ENCODE data around the gene ADCY9.

Gene ADCY9

DNA sequence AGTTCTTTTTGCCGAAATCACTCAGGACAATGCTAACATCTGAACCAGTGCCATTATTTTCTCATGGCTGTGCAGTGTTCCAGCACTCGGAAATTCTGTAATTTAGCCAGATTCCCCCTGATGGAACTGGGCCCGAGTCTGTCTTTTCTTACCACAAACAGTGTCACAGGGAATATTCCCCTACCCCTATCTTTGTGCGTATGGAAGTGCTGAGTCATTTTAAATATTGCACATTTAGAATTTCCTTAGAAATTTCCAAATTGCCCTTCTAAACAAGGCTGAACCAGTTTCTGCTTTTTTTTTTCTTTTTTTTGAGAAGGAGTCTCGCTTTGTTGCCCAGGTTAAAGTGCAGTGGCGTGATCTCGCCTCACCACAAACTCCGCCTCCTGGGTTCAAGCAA is 147.7 kb downstream of the ADCY9 start:
- no peak overlapping the region for H3K4me3 ChIP-seq (replicated peaks; ENCODE audit: low read depth, low read length)
- peak; percentile 63 for DNase-seq (ENCODE audit: low read depth)
- TF ChIP-seq, protein P1, sequence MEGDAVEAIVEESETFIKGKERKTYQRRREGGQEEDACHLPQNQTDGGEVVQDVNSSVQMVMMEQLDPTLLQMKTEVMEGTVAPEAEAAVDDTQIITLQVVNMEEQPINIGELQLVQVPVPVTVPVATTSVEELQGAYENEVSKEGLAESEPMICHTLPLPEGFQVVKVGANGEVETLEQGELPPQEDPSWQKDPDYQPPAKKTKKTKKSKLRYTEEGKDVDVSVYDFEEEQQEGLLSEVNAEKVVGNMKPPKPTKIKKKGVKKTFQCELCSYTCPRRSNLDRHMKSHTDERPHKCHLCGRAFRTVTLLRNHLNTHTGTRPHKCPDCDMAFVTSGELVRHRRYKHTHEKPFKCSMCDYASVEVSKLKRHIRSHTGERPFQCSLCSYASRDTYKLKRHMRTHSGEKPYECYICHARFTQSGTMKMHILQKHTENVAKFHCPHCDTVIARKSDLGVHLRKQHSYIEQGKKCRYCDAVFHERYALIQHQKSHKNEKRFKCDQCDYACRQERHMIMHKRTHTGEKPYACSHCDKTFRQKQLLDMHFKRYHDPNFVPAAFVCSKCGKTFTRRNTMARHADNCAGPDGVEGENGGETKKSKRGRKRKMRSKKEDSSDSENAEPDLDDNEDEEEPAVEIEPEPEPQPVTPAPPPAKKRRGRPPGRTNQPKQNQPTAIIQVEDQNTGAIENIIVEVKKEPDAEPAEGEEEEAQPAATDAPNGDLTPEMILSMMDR (IDR thresholded peaks at IDR 0.05; ENCODE audit: low read length, missing control alignments), result no peak

DNA sequence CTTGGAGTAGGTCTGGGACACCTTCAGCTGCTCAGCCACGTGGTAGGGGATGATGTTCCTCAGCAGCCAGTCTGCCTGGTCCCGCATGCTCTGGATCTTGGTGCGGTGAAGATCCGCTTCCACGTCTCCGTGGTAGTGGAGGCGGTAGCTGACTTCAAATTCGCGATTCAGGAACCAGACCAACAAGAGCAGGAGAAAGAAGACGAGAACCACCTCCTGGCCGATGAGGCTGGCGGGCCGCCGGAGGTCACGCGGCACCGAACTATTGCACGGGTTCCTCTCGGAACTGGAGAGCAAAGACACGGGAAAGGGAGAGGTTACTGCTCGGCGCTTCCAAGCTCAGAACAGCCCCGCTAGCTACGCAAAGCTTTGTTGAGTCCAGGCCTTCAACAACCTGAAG is 149.6 kb downstream of the ADCY9 start:
- no peak for DNase-seq (ENCODE audit: low read depth)
- no peak overlapping the region for H3K4me3 ChIP-seq (replicated peaks; ENCODE audit: low read depth, low read length)
- TF ChIP-seq, protein P1 (IDR thresholded peaks at IDR 0.05; ENCODE audit: low read length, missing control alignments), result no peak

DNA sequence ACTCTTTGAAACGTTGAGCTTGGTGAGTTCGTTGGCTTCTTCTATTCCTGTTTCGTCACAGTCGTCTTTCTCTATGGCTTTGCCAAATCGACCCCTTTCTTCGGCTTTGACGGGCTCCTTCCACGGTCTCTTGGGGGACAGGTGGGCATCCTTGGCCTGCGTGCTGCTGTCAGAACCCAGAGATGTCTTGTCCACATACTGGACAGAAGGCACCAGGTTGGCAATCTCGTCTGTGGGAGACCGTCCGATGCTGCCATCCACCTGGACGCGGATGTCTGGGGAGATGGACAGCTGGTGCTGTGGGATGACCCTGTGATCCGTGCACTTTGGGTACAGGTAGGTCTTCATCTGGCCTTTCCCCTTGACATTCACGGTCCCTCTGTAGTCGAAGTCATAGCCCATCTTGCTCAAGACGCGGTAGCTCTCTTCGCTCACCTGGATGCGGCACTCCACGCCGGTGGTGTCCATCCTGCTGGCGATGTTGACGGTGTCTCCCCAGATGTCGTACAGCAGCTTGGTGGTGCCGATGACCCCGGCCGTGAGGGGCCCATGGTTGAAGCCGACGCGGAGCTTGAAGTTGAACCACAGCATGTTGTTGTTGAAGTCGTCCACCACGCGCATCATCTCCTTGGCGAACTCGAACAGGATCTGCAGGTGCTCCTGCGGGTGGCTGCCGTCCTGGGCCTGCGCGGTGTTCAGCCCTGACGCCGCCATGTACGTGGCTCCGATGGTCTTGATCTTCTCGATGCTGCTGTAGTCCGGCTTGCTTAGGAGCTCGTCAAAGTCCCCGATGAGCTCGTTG is 150.3 kb downstream of the ADCY9 start:
- no peak for DNase-seq (ENCODE audit: low read depth)
- no peak overlapping the region for H3K4me3 ChIP-seq (replicated peaks; ENCODE audit: low read depth, low read length)
- TF ChIP-seq, protein P1 (IDR thresholded peaks at IDR 0.05; ENCODE audit: low read length, missing control alignments), result no peak

DNA sequence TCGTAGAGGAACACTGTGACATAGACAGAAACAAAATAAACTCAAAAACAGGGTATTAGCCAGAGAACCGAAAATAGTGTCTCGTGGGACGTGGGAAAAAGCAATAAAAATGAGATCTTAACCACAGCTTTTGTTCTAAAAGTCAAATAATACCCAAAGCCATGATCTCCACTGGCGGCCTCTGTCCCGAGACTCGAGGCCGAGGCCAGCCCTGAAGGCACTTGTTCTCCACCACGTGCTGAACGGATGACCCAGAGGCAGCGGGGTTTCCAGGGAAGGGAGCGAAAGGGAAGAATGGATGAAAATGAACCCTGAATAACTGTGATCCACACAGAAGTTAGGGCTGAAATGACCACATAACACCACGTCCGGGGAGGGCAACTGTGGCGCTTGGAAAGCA is 150.9 kb downstream of the ADCY9 start:
- no peak overlapping the region for H3K4me3 ChIP-seq (replicated peaks; ENCODE audit: low read depth, low read length)
- no peak for DNase-seq (ENCODE audit: low read depth)
- TF ChIP-seq, protein P1 (IDR thresholded peaks at IDR 0.05; ENCODE audit: low read length, missing control alignments), result no peak

DNA sequence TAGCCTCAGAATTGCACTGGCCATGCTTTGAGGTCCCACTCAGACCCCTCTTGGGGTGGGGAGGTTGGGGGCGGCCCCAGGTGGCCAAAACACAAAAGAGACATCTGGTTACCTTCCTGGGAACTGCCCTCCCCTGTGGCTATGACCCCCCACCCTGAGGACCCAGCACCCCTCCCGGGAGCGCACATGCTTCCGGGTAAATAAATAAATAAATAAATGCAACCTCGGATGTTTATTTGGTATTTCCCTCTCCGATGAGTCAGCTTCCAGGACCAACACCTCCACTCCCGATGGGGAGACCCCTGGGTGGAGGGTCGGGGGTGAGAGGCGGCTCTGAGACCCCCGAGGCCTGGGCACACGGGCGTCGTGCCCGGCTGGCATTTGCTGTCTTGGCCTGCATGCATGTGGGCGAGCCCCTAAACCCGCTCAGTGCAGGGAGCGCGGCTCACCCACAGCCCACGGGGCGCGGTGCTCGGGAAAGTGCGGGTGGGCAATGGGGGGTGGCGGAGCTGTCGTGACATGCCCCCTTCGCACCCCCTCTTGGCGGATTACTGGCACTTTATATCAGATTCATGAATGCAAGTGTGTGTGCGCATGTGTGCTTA is 151.5 kb downstream of the ADCY9 start:
- no peak for DNase-seq (ENCODE audit: low read depth)

DNA sequence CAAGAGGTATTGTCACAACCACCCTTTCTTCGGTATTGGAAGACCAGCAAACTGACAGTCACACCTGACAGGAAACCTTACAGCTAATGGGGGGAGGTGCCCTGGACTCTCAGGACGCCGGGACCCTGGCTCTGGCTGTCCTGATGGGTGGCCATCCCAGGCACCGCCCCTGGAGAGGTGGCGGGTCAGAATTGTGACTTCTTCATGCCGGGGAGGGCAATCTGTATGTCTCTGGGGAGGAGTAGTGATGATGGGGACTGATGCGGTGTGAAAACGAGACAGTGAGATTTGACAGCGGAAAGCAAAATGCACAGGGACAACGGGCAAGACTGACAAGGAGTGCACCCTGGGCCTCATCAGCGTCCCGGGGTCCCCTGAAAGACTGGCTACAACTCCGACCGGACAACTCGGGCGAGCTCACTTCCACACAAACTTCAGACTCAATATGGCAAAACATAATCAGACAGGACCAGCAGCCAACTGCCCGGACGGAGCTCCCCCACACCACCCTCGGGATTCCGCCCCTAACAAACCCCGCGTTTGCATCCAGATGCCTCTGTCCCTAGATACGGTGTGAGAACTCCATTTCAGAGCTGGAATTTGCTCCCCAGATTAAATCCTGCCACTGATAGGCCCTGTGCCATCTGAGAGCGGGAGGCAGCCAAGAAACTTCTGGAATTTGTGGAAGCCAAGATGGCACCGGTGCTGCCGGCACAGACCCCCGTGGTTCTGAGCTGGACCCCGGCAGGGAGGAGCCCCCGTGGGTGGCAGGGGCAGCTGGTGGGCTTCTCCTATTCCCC is 152.2 kb downstream of the ADCY9 start:
- no peak overlapping the region for H3K4me3 ChIP-seq (replicated peaks; ENCODE audit: low read depth, low read length)
- TF ChIP-seq, protein P1 (IDR thresholded peaks at IDR 0.05; ENCODE audit: low read length, missing control alignments), result no peak
- no peak for DNase-seq (ENCODE audit: low read depth)

More for the DNA sequence above, 151.5 kb downstream of the ADCY9 start:
- TF ChIP-seq, protein P1 (IDR thresholded peaks at IDR 0.05; ENCODE audit: low read length, missing control alignments), result no peak
- H3K4me3 ChIP-seq (replicated peaks; ENCODE audit: low read depth, low read length), result no peak overlapping the region

Measured in fibroblast of pulmonary artery (primary cell).